HG03103 (cell line): ENCODE data around the gene SYVN1.

ENCODE experiments used
- ATAC-seq: cut with Tn5 transposase; IDR thresholded peaks from one replicate; pipeline ENCODE4 v1.9.1; 2021; ENCODE audit warnings: low read depth; ENCODE audit not compliant: unreplicated experiment

The SYVN1 gene

GRCh38 chr11:65095974-65096806 lies 38.1 kb downstream of the SYVN1 start, which contains the start of gene VPS51:
VPS51 (plus strand) TSS chr11:65096214; CDS start chr11:65096251, 37 bp downstream.
- peak; percentile 66 for ATAC-seq

- no peak for ATAC-seq
Observed at GRCh38 chr11:65095427-65095826, 38.9 kb downstream of the SYVN1 start.

DNA sequence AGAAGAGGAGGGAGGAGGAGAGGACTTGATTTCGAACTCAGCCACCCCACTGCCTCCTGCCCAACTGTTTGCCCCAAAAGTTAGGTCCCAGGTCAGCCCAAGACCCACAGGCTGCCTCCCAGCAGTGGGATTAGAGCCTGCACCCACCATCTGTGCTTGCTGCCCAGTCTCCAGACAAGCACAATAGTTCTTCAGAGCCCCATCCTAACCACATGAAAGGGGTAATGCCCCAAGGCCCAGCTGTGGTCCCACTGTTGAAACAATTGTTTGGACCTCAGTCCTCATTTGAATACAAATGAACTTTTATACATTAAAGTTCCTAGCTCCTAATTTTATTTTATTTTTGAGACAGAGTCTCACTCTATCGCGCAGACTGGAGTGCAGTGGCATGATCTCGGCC lies 43.7 kb downstream of the SYVN1 start:
- no peak for ATAC-seq

DNA sequence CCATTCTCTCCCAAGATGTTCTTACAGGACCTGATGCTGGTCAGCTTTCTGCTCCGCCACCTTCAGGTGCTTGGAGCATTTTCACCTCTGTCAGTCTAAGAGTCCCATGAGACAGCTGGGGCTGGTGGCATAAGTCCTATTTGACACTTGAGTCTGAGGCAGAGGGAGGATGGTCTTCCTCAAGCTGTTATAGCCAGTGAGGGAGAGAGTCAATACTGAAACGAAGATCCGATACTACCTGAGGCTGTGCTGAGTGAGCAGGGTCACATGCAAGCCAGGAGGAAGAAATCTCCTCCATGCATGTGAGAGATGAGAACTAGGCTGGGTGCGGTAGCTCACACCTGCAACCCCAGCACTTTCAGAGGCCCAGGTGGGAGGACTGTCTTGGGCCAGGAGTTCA lies 44.7 kb downstream of the SYVN1 start:
- ATAC-seq, result no peak

GRCh38 chr11:65087827-65088226 lies 46.5 kb downstream of the SYVN1 start:
- no peak for ATAC-seq

GRCh38 chr11:65087216-65087615 lies 47.1 kb downstream of the SYVN1 start:
- no peak for ATAC-seq

GRCh38 chr11:65086809-65087208 lies 47.5 kb downstream of the SYVN1 start:
- no peak for ATAC-seq

DNA sequence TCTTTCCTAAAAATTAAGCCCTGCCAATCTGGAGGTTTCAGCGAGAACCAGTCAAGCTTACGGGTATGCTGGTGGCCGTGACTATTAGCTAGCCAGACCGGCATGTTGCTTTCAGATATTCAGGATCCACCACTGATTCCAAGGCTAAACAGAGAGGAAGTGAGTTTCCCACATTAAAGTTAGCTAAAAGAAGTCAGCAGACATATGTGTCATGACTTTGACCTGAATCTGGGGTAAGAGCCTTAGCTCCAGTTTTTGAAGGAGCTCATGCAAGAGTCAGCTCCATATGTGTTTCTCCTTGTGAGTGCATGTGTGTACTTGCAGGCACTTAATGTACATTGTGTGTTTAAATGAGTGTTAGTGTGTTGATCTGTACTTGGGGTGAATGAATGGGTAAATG lies 48.9 kb downstream of the SYVN1 start:
- ATAC-seq, result no peak

GRCh38 chr11:65084598-65085375 lies 49.5 kb downstream of the SYVN1 start:
- ATAC-seq, result no peak

DNA sequence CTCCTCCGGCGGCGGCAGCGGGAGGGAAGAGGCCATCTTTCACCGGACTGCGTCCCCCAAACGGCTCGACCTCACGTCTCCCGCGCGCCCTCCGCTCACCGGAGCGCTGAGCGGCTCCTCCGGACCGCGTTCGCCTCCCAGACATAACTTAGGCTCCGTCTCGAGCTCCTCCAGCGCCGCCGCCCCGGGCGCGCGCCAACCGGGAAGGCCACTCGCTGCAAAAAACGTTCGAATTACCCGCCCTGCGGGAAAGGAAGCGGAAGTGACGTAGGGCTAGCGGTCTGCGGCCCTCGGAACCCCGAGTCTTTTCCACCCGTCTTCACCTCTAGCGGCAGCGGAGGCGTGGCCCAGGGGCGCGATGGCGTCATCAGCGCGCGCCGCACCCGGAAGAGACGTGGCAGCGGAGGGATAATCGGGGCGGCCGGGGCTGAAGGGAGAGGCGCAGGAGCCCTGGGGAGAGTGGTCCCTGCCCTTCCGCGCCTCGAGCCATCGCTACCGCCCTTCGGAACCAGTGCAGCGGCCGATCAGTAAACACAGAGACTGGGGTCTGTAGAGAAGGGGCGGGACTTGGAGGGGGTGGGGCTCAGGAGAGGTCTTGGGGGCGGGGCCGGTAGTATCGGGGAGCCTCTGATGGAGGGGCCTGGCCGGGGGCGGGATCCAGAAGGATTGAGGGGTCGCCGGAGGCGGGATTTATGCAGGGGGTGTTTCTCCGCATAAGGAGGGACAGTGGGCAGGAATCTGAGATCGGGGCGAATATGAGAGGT lies 50.3 kb downstream of the SYVN1 start, which contains the start of the genes CDCA5 and ZFPL1:
CDCA5 (minus strand) TSS at position 207 of the 764 bp plus-strand sequence; CDS start at position 145, 62 bp downstream.
ZFPL1 (plus strand) TSS at position 389 of the 764 bp plus-strand sequence. CDS start 477 bp downstream, outside the sequence.
- ATAC-seq, result peak; percentile 80

GRCh38 chr11:65083134-65083833 lies 51.0 kb downstream of the SYVN1 start:
- no peak for ATAC-seq

- ATAC-seq, result no peak
Observed at GRCh38 chr11:65078786-65079342, 55.5 kb downstream of the SYVN1 start.

GRCh38 chr11:65078151-65078550 lies 56.2 kb downstream of the SYVN1 start:
- ATAC-seq, result no peak

- ATAC-seq, result no peak
Observed at GRCh38 chr11:65077451-65077850, 56.9 kb downstream of the SYVN1 start.
